DOHH2 (cell line): Measurements from ENCODE around the gene ALG12.

Source experiments
- EZH2phosphoT487 ChIP-seq: fragments of 200-600 bp; sonication (generic); IDR thresholded peaks from 2 replicates; pipeline ENCODE4 v1.6.1; 2017; ENCODE audit warnings: borderline replicate concordance, mild to moderate bottlenecking, antibody characterized with exemption, low read length, moderate library complexity, mixed read lengths
- TF ChIP-seq, protein P1 (sequence below): fragments of 200-600 bp; sonication (generic); IDR thresholded peaks from one replicate; pipeline ENCODE4 v1.5.1; 2014; ENCODE audit warnings: antibody characterized with exemption, mild to moderate bottlenecking, low read depth, low read length; ENCODE audit not compliant: poor library complexity, severe bottlenecking

DNA sequence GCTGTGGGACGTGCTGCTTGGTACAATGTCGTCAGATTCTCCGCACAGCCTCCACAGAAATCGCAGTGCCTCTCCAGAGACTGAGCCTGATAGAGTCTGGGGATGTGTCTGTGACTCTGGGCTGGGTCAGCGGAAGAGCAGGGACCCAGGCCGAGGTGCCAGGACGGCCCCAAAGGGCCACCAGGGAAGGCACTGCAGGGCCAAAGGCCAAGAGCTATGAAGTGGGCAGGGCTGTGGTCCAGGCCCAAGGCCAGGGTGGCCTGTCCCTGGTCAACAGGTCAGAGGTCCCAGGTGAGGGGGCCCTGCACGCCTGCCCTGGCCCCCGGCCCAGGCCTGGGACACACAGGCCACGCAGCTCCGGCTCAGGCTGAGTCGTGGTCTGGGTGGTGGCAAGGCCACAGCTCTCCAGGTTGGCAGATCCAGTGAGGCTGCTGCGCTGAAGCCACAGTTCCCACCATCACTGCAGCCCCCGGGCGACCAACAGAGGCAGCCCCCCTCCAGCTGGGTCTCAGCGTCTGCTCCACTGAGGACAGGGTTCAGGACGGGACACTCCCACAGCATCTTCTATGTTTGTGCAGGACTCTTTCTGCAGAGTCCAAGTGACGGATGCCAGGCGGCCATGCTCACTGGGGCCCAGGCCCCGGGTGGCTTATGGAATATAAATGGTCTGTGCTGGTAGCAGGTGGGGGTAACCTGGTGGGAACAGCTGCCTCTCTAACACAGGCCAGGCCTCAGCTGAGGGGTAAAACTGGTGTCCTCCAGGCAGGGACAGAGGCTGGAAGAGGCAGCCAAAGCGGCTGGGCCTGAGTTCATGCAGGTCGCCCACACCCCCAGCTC, 37.6 kb upstream of the ALG12 start:
- TF ChIP-seq, protein P1, sequence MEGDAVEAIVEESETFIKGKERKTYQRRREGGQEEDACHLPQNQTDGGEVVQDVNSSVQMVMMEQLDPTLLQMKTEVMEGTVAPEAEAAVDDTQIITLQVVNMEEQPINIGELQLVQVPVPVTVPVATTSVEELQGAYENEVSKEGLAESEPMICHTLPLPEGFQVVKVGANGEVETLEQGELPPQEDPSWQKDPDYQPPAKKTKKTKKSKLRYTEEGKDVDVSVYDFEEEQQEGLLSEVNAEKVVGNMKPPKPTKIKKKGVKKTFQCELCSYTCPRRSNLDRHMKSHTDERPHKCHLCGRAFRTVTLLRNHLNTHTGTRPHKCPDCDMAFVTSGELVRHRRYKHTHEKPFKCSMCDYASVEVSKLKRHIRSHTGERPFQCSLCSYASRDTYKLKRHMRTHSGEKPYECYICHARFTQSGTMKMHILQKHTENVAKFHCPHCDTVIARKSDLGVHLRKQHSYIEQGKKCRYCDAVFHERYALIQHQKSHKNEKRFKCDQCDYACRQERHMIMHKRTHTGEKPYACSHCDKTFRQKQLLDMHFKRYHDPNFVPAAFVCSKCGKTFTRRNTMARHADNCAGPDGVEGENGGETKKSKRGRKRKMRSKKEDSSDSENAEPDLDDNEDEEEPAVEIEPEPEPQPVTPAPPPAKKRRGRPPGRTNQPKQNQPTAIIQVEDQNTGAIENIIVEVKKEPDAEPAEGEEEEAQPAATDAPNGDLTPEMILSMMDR = no peak
- TF ChIP-seq EZH2phosphoT487 = no peak
